GM19468 (cell line): ENCODE results near the gene OR2D2.
"Not testable (repeated sequence)": the region's sequence is repeated elsewhere in the genome, so short reads cannot be mapped to it uniquely, and the experiment has no call there.

ENCODE experiments used
- ATAC-seq: cut with Tn5 transposase; IDR thresholded peaks from one replicate; pipeline ENCODE4 v1.9.1; 2021; ENCODE audit warnings: mild to moderate bottlenecking, moderate library complexity, moderate number of reproducible peaks; ENCODE audit not compliant: unreplicated experiment; ENCODE audit errors: extremely low read depth

Gene OR2D2

DNA sequence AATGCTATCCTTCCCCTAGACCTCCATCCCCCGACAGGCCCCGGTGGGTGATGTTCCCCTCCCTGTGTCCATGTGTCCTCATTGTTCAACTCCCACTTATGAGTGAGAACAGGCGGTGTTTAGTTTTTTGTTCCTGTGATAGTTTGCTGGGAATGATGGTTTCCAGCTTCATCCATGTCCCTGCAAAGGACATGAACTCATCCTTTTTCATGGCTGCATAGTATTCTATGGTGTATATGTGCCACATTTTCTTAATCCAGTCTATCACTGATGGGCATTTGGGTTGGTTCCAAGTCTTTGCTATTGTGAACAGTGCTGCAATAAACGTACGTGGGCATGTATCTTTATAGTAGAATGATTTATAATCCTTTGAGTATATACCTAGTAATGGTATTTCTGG lies 4.6 kb downstream of the OR2D2 start:
- ATAC-seq: not testable (repeated sequence)

- ATAC-seq: no peak
These were observed 9.5 kb downstream of the OR2D2 start for GRCh38 chr11:6882751-6883150.

- ATAC-seq: no peak
These were observed 15.4 kb downstream of the OR2D2 start for GRCh38 chr11:6876914-6877313.

- no peak for ATAC-seq
These were observed 16.0 kb downstream of the OR2D2 start, which contains the start of gene OR10A4 for GRCh38 chr11:6876325-6876724. TSS of gene OR10A4 (plus strand) at chr11:6876625. CDS start at chr11:6876648, 23 bp downstream.

GRCh38 chr11:6875761-6876160 lies 16.5 kb downstream of the OR2D2 start:
- no peak for ATAC-seq

DNA sequence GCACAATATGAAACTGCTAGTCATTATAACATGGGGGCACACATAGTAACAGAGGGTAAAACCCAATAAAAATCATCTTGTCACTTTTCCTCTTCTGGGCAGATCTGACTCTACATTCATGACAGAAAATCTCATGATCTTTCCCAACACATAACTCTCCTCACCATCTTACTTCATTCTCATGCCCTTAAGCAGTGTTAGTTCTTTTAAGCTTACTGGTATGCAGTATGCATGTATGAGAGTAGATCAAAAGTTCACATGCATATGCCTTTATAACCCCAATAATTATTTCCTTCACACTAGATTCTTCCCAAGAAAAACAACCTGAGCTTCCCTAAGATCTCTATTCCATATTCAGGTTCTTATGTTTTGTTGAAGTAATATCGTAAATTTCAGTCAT lies 21.0 kb downstream of the OR2D2 start:
- ATAC-seq: no peak

DNA sequence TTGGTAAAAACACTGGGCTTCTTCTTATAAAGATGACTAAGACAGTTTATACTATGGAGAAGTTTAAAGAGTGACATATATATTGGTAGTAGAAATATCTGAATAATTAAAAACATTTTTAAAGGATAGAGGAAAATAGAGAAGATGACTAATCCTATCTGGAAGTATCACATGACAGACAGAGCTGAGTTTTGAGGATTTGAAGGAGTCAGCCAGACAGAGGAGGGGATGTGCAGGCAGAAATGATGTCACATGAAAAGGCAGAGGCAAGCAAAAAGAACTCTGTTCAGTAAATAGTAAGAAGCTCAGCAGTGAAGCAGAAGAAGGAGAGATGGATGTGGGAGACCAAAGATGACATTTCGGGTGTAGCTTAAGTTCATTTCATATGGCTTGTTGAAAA lies 27.9 kb downstream of the OR2D2 start:
- ATAC-seq: no peak

- ATAC-seq: no peak
These were observed 29.3 kb downstream of the OR2D2 start, which contains the start of gene OR10A2 for GRCh38 chr11:6862961-6863360. TSS of gene OR10A2 (plus strand) at chr11:6863057. CDS start at chr11:6869755, 6,698 bp downstream.

GRCh38 chr11:6856871-6857270 lies 35.4 kb downstream of the OR2D2 start:
- ATAC-seq: no peak

GRCh38 chr11:6855971-6856541 lies 36.2 kb downstream of the OR2D2 start:
- no peak for ATAC-seq

- ATAC-seq: not testable (repeated sequence)
These were observed 37.5 kb downstream of the OR2D2 start for GRCh38 chr11:6854801-6855200.

DNA sequence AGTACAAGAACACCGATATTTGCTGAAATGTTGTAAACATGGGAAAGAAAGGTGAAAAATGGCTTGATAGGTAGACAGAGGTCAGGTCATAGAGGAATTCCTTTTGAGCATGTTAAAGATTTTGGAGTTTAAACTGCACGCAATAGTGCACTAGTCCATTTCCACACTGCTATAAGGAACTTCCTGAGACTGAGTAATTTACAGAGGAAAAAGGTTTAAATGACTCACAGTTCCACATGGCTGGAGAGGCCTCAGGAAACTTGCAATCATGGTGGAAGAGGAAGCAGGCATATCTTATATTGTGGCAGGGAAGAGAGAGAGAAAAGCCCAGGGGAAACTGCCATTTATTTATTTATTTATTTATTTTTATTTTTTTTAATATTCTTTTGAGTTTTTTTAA lies 41.8 kb downstream of the OR2D2 start:
- no peak for ATAC-seq

DNA sequence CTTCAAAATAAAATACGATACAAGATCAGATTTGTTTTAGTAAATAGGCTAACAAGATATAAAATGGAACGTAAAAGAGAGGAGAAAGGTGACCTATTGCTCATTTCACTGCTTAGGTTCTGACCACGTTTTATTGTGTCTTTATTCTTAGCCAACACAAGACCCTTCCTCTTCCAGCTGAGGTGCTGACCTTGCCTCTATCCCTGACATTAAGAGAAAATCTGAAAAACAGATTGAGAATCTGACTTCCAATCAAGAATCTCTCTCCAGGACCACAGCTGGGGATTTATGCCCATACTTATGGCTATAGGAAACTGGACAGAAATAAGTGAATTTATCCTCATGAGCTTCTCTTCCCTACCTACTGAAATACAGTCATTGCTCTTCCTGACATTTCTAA lies 46.9 kb downstream of the OR2D2 start, which contains the start of gene OR10A5:
OR10A5 (plus strand) TSS at position 301 of the 400 bp plus-strand sequence; CDS start at position 301, 0 bp downstream.
- ATAC-seq: no peak

- ATAC-seq: no peak
These were observed 47.9 kb downstream of the OR2D2 start for GRCh38 chr11:6844356-6844755.

GRCh38 chr11:6843670-6844069 lies 48.6 kb downstream of the OR2D2 start:
- no peak for ATAC-seq

DNA sequence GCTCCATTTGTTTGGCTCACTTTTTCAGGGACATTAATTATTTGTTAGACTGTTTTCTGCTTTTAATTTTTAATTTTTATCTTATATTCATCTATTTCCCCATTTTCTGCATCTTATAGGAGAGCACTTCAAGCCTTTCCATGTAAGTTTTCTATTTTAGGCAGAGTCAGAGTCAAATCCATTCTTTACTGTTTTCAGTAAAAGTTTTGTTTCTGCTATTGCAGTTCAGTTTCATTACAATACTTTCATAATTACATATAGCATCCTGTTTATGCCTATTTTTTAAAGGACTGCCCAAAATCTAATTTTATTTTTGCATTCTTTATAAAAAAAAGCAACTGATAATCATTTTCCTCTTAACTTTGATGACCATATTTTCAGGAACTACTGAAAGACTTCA lies 50.6 kb downstream of the OR2D2 start:
- ATAC-seq: no peak
